H9 (cell line): ENCODE results near the gene DPPA3. TPM values are rescaled to one million over a fixed set of nuclear protein-coding genes. Genes with fewer than 3 reads are reported as not detected.

Experiments used
- DNase-seq: peaks from one replicate; pipeline ENCODE4 v3.0.0-alpha.2; 2017
- H2AFZ ChIP-seq: one replicate; pipeline ENCODE4 v1.6.1; 2013; ENCODE audit warnings: mild to moderate bottlenecking, low read length, control low read depth, moderate library complexity
- H2AK5ac ChIP-seq: 2 replicates; pipeline ENCODE4 v1.6.1; 2013; ENCODE audit warnings: low read length, control low read depth, mixed read lengths; ENCODE audit not compliant: insufficient read length
- H2BK120ac ChIP-seq: one replicate; pipeline ENCODE4 v1.6.1; 2013; ENCODE audit warnings: low read depth, mild to moderate bottlenecking, low read length, control low read depth, inconsistent platforms; ENCODE audit not compliant: poor library complexity, severe bottlenecking
- H2BK12ac ChIP-seq: 2 replicates; pipeline ENCODE4 v1.6.1; 2013; ENCODE audit warnings: low read length, control low read depth, mixed read lengths, low read depth; ENCODE audit not compliant: insufficient read length
- H2BK15ac ChIP-seq: 2 replicates; pipeline ENCODE4 v1.6.1; 2013; ENCODE audit warnings: low read depth, low read length, control low read depth
- H2BK20ac ChIP-seq: one replicate; pipeline ENCODE4 v1.6.1; 2013; ENCODE audit warnings: low read depth, mild to moderate bottlenecking, low read length, control low read depth, inconsistent platforms; ENCODE audit not compliant: poor library complexity, severe bottlenecking
- H2BK5ac ChIP-seq: 2 replicates; pipeline ENCODE4 v1.6.1; 2013; ENCODE audit warnings: low read length, control low read depth, mixed read lengths; ENCODE audit not compliant: insufficient read length
- H3K14ac ChIP-seq: 2 replicates; pipeline ENCODE4 v1.6.1; 2013; ENCODE audit warnings: low read length, control low read depth; ENCODE audit not compliant: insufficient read depth
- H3K18ac ChIP-seq: 2 replicates; pipeline ENCODE4 v1.6.1; 2013; ENCODE audit warnings: low read depth, mild to moderate bottlenecking, mixed read lengths, low read length, control low read depth; ENCODE audit not compliant: insufficient read length
- H3K23ac ChIP-seq: 2 replicates; pipeline ENCODE4 v1.6.1; 2013; ENCODE audit warnings: low read length, control low read depth, mixed read lengths, low read depth; ENCODE audit not compliant: insufficient read length
- H3K23me2 ChIP-seq: 2 replicates; pipeline ENCODE4 v1.6.1; 2013; ENCODE audit warnings: low read depth, mild to moderate bottlenecking, mixed read lengths, low read length, control low read depth; ENCODE audit not compliant: insufficient read length, poor library complexity, severe bottlenecking
- H3K27ac ChIP-seq: 2 replicates; pipeline ENCODE4 v1.5.1; 2013; ENCODE audit warnings: low read length, control low read depth, mixed read lengths, low read depth; ENCODE audit not compliant: insufficient read length
- H3K27me3 ChIP-seq: 2 replicates; pipeline ENCODE4 v1.6.1; 2013; ENCODE audit warnings: low read length, control low read depth, inconsistent platforms; ENCODE audit not compliant: insufficient read depth
- H3K4ac ChIP-seq: 2 replicates; pipeline ENCODE4 v1.6.1; 2013; ENCODE audit warnings: low read depth, mild to moderate bottlenecking, control low read depth, inconsistent platforms, low read length, moderate library complexity
- H3K4me1 ChIP-seq: 2 replicates; pipeline ENCODE4 v1.6.1; 2013; ENCODE audit warnings: low read length, control low read depth, inconsistent platforms; ENCODE audit not compliant: insufficient read depth
- H3K4me2 ChIP-seq: 2 replicates; pipeline ENCODE4 v1.6.1; 2013; ENCODE audit warnings: low read length, control low read depth, mixed read lengths; ENCODE audit not compliant: insufficient read length, insufficient read depth
- H3K56ac ChIP-seq: 2 replicates; pipeline ENCODE4 v1.6.1; 2013; ENCODE audit warnings: low read depth, mild to moderate bottlenecking, mixed read lengths, low read length, control low read depth; ENCODE audit not compliant: insufficient read length
- H3K79me1 ChIP-seq: 2 replicates; pipeline ENCODE4 v1.6.1; 2013; ENCODE audit warnings: low read depth, mild to moderate bottlenecking, moderate library complexity, low read length, control low read depth, inconsistent platforms; ENCODE audit not compliant: insufficient read depth, poor library complexity, severe bottlenecking
- H3K79me2 ChIP-seq: 2 replicates; pipeline ENCODE4 v1.6.1; 2013; ENCODE audit warnings: low read length, control low read depth, inconsistent platforms; ENCODE audit not compliant: insufficient read depth
- H3K9ac ChIP-seq: 2 replicates; pipeline ENCODE4 v1.6.1; 2013; ENCODE audit warnings: low read length, control low read depth, mixed read lengths; ENCODE audit not compliant: insufficient read length; ENCODE audit errors: extremely low read depth
- H3K9me3 ChIP-seq: one replicate; pipeline ENCODE4 v1.6.1; 2013; ENCODE audit warnings: low read depth, low read length, inconsistent platforms; ENCODE audit not compliant: control insufficient read depth
- H3T11ph ChIP-seq: one replicate; pipeline ENCODE4 v1.6.1; 2013; ENCODE audit warnings: mild to moderate bottlenecking, low read length, control low read depth, inconsistent platforms
- H4K20me1 ChIP-seq: one replicate; pipeline ENCODE4 v1.6.1; 2013; ENCODE audit not compliant: control insufficient read depth, insufficient read length, insufficient read depth
- H4K5ac ChIP-seq: 2 replicates; pipeline ENCODE4 v1.6.1; 2013; ENCODE audit warnings: low read depth, mild to moderate bottlenecking, mixed read lengths, low read length, control low read depth; ENCODE audit not compliant: insufficient read length
- H4K8ac ChIP-seq: replicated peaks from 2 replicates; pipeline ENCODE4 v1.6.1; 2013; ENCODE audit warnings: low read length, control low read depth, mixed read lengths, low read depth; ENCODE audit not compliant: insufficient read length
- H4K91ac ChIP-seq: 2 replicates; pipeline ENCODE4 v1.6.1; 2013; ENCODE audit warnings: low read depth, mild to moderate bottlenecking, moderate library complexity, mixed read lengths, low read length, control low read depth; ENCODE audit not compliant: insufficient read length
- H3K27ac Mint-ChIP-seq, 3 experiments: 2 replicates in 2 of 3; 3 replicates in 1 of 3; pipeline ENCODE4 v1.8.0; 2020 to 2021; ENCODE audit warnings: mixed read lengths in 3 of 3, mild to moderate bottlenecking in 1 of 3, moderate library complexity in 1 of 3
- H3K27me3 Mint-ChIP-seq: 2 replicates; pipeline ENCODE4 v1.8.0; 2021; ENCODE audit warnings: low read depth, mild to moderate bottlenecking, moderate library complexity, mixed read lengths
- H3K36me3 Mint-ChIP-seq, 3 experiments: 2 replicates in 2 of 3; 3 replicates in 1 of 3; pipeline ENCODE4 v1.8.0; 2020 to 2021; ENCODE audit warnings: low read depth in 3 of 3, mixed read lengths in 3 of 3; ENCODE audit not compliant: insufficient read depth in 1 of 3
- H3K4me1 Mint-ChIP-seq, 2 experiments: 2 replicates each; pipeline ENCODE4 v1.8.0; 2020; ENCODE audit warnings: mixed read lengths in 2 of 2
- H3K4me3 Mint-ChIP-seq, 2 experiments: 2 replicates in 1 of 2; 3 replicates in 1 of 2; pipeline ENCODE4 v1.8.0; 2020 to 2021; ENCODE audit warnings: mild to moderate bottlenecking in 2 of 2, mixed read lengths in 2 of 2, moderate library complexity in 1 of 2
- H3K9me3 Mint-ChIP-seq, 2 experiments: 2 replicates in 1 of 2; 3 replicates in 1 of 2; pipeline ENCODE4 v1.8.0; 2020; ENCODE audit warnings: mild to moderate bottlenecking in 2 of 2, mixed read lengths in 2 of 2, moderate library complexity in 1 of 2
- CTCF ChIP-seq: fragments of 200-600 bp; sonication (generic); conservative IDR thresholded peaks from 3 replicates; pipeline ENCODE4 v1.8.0; 2021; ENCODE audit warnings: antibody characterized with exemption, mild to moderate bottlenecking
- WGBS: extraction: QIAGEN DNeasy Blood & Tissue Kit; methylation state at CpG from one replicate; pipeline ENCODE4 v1.1.7; 2013; ENCODE audit warnings: missing lambda C conversion rate, low lambda C conversion rate, mixed read lengths; ENCODE audit not compliant: insufficient read length; ENCODE audit errors: extremely low coverage; 5-methylcytosine and 5-hydroxymethylcytosine counted together
- total RNA-seq: library from RNA; stranded (reverse); gene quantifications from 2 replicates; pipeline ENCODE4 v1.2.1, GENCODE V29; 2021

DPPA3 gene
- total RNA-seq, 1 experiment from 2014 or later, result 1.4 TPM

- no peaks in the 10 kb centered on the region; the same call in 1 of the 2 replicates for H3K27me3 Mint-ChIP-seq
- DNase-seq, result no peak
- WGBS, result no CpG with 5 or more reads among the region's 4 CpGs
Observed at GRCh38 chr12:7667125-7667524, 44.1 kb upstream of the DPPA3 start.

More at GRCh38 chr12:7667125-7667524, 44.1 kb upstream of the DPPA3 start:
- H3K9ac ChIP-seq, result no peak overlapping the region
- no peak overlapping the region for H4K91ac ChIP-seq
- Mint-ChIP-seq H3K36me3 (no peaks in the 10 kb centered on the region), H3K27ac (peak overlapping the region in 1 of 3 experiments; percentile 15; a peak in 1 of 7 replicates), H3K9me3 (no peaks in the 10 kb centered on the region), H3K4me3 (no peak overlapping the region), H3K4me1 (peaks cover 6 to 8% of the 10 kb centered on the region in 2 experiments)
- no peak overlapping the region for H3K4me2 ChIP-seq
- no peak overlapping the region for H3K14ac ChIP-seq
- no peak overlapping the region for H3K56ac ChIP-seq
- no peak overlapping the region for H3T11ph ChIP-seq
- H3K27ac ChIP-seq, result no peak overlapping the region
- no peak overlapping the region for H3K4ac ChIP-seq
- H3K4me1 ChIP-seq, result no peaks in the 10 kb centered on the region
- H2BK5ac ChIP-seq, result no peak overlapping the region
- H2BK15ac ChIP-seq, result no peak overlapping the region
- H2BK120ac ChIP-seq, result peak overlapping the region; percentile 19
- no peak overlapping the region for H4K8ac ChIP-seq
- H3K23me2 ChIP-seq, result no peaks in the 10 kb centered on the region
- no peak overlapping the region for H2BK12ac ChIP-seq
- no peaks in the 10 kb centered on the region for H4K20me1 ChIP-seq
- H2BK20ac ChIP-seq, result no peak overlapping the region
- no peak overlapping the region for H2AK5ac ChIP-seq
- no peaks in the 10 kb centered on the region for H3K79me2 ChIP-seq
- no peaks in the 10 kb centered on the region for H3K79me1 ChIP-seq
- no peaks in the 10 kb centered on the region for H3K27me3 ChIP-seq
- no peaks in the 10 kb centered on the region for H3K9me3 ChIP-seq
- no peak overlapping the region for H3K23ac ChIP-seq
- no peak overlapping the region for H2AFZ ChIP-seq
- no peak overlapping the region for H3K18ac ChIP-seq
- TF ChIP-seq CTCF, result peak; percentile 63
- no peak overlapping the region for H4K5ac ChIP-seq
